Activated CD4-positive, alpha-beta T cell treated with anti-CD3 and anti-CD28 coated beads, Interleukin-2, amount 50 U/mL, for 16 hours (primary cell): Measurements from ENCODE around the gene MRPL38.

Experiments used
- DNase-seq: peaks from one replicate; pipeline ENCODE4 v3.0.0-alpha.2; 2020

MRPL38 gene

DNA sequence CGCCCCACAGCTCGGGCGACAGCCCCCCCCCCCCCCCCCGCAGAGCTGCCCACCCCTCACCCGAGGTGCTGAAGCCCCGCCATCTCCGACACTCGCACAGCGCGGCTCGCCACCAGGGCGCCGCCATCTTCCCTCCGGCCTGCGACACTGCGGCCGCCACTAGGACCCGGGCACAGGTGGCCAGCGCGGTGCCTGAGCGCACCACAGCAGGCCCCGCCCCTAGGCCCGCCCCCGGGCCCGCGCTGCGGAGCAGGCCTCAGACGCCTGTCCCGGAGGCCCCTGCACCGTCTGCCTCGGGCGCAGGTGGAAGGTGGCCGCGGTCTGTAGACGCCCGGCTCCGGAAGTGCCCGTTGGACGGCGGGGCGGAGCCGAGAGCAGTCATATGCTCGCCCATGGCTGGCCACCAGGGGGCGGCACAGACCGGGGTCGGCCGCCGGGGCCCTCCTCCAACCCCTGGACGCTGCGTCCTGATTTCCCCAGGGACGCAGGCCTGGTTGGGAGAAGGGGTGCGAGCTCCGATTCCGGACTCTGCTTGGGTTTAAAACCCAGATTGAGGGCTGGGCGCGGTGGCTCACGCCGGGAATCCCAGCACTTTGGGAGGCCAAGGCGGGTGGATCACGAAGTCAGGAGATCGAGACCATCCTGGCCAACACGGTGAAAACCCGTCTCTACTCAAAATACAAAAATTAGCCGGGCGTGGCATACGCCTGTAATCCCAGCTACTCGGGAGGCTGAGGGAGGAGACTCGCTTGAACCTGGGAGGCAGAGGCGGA is at the start of gene MRPL38:
Gene MRPL38, minus strand, starts transcription at position 136 of the 773 bp plus-strand sequence. Its CDS starts 9 bp downstream, at position 127.
- DNase-seq: peak; percentile 98

- DNase-seq: peak; percentile 13
Observed at GRCh38 chr17:75950855-75951554, 46.3 kb upstream of the MRPL38 start.

- DNase-seq: no peak
Observed at GRCh38 chr17:75950421-75950820, 45.7 kb upstream of the MRPL38 start.

GRCh38 chr17:75945211-75945610 is 40.5 kb upstream of the MRPL38 start:
- DNase-seq: no peak

DNA sequence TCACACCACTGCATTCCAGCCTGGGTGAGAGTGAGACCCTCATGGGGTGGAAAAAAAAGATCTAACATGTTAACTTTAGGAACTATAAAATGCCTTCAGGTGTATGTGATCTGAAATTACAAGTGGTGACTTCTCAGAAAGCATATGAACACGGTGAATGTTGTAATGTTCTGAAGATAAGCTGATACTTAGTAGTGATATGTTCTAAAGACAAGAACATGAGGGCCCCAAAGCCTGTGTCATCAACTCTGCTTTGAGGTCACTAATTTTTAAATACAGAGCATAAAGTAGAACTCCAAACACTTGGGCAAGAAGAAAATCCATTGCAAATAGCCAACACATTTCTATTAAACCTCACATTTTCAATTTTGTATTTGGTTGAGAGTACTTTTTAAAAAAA is 38.8 kb upstream of the MRPL38 start:
- no peak for DNase-seq

- no peak for DNase-seq
Observed at GRCh38 chr17:75942473-75942872, 37.8 kb upstream of the MRPL38 start.

DNA sequence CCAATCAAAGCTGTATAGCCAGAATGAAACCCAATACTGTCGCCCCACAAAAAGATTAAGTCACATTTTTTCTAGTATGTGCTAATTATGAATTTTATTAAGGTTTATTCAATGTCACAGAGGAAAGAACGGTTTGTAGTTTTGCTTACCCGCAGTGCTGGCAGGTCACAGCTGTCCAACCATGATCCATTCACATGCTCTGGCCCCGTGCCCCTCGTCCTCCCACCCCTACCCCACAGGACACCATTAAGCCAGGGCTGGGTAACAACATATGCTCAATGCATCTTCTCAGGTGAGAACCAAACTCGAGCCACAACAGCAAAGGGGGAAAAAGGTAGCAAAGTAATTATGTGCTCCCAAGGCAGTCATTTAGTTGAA is 36.7 kb upstream of the MRPL38 start:
- no peak for DNase-seq

- peak; percentile 94 for DNase-seq
Observed at GRCh38 chr17:75940727-75941441, 36.2 kb upstream of the MRPL38 start, which contains the start of gene FBF1. TSS of gene FBF1 (minus strand) at chr17:75941042. CDS start at chr17:75938149, 2,893 bp downstream.

- DNase-seq: no peak
Observed at GRCh38 chr17:75937652-75938051, 33.0 kb upstream of the MRPL38 start.

DNA sequence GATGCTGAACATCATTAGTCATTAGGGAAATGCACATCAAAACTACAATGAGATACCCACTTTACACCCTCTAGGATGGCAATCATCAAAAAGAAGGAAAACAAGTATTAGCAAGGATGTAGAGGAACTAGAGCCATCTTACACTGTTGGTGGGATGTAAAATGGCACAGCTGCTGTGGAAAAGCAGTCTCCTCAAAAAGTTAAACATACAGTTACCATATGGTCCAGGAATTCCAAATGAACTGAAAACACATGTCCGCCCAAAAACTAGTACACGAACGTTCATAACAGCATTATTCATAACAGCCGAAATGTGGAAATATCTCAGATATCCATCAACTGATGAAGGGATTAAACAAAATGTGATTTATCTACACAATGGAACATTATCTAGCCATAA is 29.1 kb upstream of the MRPL38 start:
- DNase-seq: no peak

- DNase-seq: no peak
Observed at GRCh38 chr17:75932852-75933251, 28.2 kb upstream of the MRPL38 start.

- DNase-seq: no peak
Observed at GRCh38 chr17:75931062-75931461, 26.4 kb upstream of the MRPL38 start.

DNA sequence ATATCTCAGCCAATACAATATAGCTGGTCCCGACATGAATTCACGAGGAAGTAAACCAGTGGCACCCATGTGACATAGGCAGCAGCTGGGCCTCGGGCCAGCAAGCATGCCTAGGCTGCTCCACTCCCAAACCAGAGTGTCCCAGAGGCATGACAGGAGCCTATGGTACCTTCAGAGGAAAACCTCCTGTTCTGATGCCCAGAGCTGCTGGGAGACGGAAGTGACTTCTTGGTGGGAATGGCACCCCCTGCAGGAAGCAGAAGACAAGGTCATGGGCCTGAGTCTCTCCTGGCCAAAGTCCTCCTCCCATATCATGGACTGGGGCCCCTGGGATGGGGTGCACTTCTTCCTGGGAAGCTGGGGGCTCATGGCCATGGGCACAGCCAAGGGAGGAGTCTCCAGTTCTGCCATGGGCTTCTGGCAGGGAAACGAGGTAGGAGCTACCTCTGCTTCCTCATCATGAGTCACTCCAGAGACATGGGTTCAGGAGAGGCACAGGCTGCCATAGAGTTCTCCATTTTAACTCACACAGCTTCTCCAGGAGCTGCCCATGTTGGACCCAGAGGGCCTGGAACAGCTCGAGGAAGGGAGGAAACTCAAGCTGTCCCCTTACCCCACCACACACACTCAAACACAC is 22.7 kb upstream of the MRPL38 start:
- peak; percentile 16 for DNase-seq

DNA sequence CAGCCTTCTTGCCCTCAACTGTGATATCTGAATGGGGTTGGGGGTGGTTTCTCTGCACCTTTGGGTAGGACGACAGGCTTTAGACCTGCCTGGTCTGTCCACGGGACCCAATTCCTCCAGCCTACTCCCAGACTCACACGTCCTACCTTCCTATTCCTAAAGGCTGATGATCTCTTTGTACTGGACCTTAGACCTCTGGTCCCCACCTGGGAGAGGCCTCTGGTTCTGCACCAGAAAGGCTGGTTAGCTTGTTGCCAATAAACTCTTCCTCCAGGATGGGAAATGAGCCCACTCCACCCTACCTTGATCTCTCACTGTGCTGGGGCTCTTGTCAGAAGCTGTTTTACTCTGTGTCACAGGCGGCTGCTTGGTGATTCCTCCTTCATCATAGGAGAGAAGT is 21.8 kb upstream of the MRPL38 start:
- no peak for DNase-seq

GRCh38 chr17:75925912-75926311 is 21.2 kb upstream of the MRPL38 start:
- no peak for DNase-seq

GRCh38 chr17:75925103-75925502 is 20.4 kb upstream of the MRPL38 start:
- DNase-seq: no peak

DNA sequence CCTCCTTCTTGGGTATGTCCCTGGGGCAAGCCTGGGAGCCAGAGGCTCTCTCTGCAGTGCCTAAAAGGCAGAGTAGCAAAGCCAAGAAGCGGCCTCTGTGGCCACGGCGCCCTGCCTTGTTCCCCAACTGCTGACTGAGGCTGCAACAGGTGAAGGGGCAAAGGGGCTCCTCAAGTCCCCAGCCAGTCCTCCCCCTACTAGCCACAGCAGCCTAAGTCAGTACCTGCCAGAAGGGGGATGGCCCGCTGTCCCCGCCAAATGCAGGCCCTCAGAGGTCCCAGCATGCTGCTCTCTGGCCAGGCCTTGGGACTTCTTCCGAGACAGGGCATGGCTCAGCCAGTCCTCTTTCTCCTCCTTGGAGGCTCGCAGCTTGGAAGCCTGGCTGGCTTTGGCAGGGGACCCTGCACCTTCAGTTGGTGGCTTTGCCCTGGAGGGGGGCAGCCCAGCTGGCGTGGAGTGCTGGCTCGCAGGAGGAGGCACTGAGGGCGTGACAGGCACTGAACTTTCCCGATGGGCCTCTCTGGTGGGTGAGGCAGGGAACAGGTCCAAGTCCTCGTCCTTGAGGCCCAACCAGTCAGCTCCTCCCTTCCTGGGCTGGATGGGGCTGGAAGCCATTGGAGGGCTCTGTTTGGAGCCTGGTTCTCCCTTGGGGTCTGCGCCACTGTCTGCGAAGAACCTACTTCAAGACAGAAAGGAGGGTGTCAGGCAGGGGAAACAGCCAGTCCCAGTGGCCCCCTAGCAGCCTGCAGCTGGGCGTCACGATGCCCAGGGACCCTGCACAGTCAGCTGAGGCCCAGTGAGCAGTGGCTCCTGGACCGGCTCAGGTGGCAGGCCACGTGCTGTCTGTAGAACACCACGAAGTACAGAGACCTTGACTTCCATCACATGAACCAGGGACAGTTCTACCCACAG is 18.5 kb upstream of the MRPL38 start:
- DNase-seq: no peak

GRCh38 chr17:75922173-75922961 is 17.7 kb upstream of the MRPL38 start:
- DNase-seq: no peak

DNA sequence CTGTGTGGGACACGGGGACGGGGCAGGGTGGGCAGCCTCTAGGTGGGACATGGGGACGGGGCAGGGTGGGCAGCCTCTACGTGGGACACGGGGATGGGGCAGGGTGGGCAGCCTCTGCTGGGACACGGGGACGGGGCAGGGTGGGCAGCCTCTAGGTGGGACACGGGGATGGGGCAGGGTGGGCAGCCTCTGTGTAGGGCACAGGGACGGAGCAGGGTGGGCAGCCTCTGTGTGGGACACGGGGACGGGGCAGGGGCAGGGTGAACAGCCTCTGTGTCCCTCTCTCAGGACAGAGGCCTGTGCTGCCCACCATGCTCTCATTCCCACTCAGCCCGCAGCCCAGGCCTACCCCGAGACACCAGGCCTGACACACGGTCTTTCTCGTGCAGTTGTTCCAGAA is 16.9 kb upstream of the MRPL38 start:
- DNase-seq: no peak

- DNase-seq: no peak
Observed at GRCh38 chr17:75920045-75920560, 15.4 kb upstream of the MRPL38 start.

DNA sequence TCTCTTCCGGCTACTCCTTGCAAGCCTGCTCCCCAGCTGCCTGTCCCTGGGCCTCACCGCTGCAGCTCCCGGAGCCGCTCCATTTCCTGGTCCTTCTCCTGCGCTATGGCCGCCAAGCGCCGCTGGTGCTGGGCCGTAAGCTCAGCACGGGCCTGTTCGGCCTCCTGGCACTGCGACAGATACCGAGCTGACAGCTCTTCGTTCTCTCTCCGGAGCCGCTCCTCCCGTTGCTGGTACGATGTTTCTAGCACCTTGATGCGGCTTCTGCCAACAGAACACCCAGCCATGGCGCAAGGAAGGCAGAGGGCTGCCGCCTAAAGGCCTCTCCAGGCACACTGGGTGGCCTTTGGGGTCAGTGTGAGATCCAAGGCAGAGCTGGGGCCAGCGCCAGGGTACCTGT is 14.9 kb upstream of the MRPL38 start:
- no peak for DNase-seq
